NCI-H345 treated with DMSO at 0.1 percent for 48 hours (cell line): Measurements from ENCODE around the gene MOCS3.

Experiments
- DNase-seq: peaks from one replicate; lab custom pipeline; 2025; ENCODE audit not compliant: unreplicated experiment; lab: John Stamatoyannopoulos, UW

MOCS3 gene

DNA sequence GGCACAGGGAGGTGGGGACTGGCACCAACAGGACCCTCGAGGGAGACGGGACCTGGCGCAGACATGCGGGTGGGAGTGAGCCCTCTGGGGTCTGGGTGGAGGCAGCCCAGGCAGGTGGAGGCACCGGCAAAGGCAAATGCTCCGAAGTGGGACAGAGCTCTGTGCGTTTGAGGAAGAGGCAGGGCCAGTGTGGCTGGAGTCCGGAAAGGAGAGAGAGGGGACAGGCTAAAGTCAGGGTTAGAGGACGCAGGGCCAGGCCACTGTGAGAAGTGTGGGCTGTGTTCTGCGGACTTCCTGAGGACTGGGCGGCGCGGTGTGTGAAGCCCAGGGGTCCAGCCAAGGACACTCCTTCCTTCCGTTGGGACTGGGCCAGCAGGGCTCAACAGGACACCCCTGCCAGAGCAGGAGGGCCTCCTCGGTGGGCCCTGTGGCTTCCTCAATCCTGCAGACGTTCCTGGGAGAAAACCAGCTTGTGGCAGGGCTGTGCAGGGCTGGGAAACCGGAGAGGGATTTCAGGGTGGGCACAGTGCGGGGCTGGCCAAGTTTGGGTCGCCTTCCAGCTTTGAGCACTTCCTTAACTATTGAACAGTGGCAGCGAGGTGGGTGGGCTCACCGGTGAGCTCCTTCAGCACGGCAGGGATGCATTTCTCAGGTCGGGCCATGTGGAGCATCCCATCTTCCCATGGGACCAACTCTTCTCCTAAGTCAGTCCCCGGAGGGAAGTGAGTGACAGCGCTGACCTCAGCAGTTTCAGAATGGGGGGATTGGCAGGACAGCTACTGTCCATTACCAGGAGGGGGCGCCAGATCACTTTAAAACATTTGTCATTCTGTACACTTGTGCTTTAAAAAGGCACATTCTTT lies 22.5 kb downstream of the MOCS3 start:
- peak; percentile 44 for DNase-seq

DNA sequence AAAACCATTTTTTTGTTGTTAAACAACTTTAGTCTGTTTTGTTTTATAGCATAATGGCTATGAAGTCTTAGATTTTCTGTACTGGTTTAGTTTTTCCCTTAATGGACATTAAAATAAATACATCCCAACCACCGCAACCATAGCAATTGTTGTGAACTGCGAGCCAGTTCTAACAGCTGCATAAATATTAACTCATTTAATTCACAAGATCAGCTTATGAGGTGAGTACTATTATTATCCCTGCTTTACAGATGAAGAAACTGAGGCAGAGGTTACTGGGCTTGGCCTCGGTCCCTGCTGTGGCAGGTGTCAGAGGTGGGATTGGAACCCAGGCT lies 23.1 kb downstream of the MOCS3 start:
- DNase-seq: no peak

- DNase-seq: peak; percentile 52
These were observed 23.7 kb downstream of the MOCS3 start for GRCh38 chr20:50982363-50982762.

- no peak for DNase-seq
These were observed 24.7 kb downstream of the MOCS3 start for GRCh38 chr20:50983321-50983720.

- peak; percentile 74 for DNase-seq
These were observed 29.0 kb downstream of the MOCS3 start for GRCh38 chr20:50987493-50988210.

DNA sequence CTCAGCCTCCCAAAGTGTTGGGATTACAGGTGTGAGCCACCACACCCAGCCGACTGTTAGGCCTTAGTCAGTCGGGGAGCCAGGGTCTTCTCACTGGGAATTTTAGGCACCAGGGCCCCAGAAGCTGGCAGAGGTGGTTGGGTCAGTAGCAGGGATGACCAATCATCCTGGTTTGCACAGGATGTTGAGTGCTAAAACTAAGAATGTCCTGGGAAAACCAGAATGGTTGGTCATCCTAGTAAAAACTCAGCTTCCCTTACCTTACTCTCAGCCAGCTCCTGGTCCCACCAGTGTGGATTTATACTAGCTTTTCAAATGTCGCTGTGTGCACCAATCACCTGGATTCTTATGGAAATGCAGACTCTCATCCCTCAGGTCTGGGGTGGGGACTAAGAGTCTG lies 32.5 kb downstream of the MOCS3 start:
- DNase-seq: no peak

DNA sequence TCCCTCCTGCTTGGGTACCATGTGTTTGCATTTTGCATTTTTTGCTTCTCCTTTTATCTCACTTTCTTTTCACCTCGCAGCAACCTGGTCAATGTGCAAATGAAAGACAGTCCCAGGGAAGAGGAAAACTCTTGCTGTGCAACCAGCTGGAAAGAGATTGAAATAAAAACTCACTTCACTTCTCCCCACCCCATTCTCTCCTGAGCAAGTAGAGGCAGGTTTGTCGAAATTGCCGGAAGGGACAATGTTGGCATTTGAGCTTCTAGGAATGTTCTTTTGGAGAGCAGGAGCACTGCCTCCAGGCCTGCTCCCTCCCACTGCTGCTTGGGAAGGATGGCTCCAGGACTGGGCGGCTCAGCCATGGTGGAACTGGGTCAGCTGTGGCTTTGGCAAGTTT lies 33.7 kb downstream of the MOCS3 start:
- DNase-seq: no peak

GRCh38 chr20:50992733-50993457 lies 34.3 kb downstream of the MOCS3 start:
- peak; percentile 2 for DNase-seq

GRCh38 chr20:50993876-50994275 lies 35.3 kb downstream of the MOCS3 start:
- DNase-seq: no peak

- no peak for DNase-seq
These were observed 36.9 kb downstream of the MOCS3 start for GRCh38 chr20:50995506-50995905.

GRCh38 chr20:50996901-50997865 lies 38.6 kb downstream of the MOCS3 start:
- no peak for DNase-seq

- DNase-seq: no peak
These were observed 40.7 kb downstream of the MOCS3 start for GRCh38 chr20:50999355-50999754.

DNA sequence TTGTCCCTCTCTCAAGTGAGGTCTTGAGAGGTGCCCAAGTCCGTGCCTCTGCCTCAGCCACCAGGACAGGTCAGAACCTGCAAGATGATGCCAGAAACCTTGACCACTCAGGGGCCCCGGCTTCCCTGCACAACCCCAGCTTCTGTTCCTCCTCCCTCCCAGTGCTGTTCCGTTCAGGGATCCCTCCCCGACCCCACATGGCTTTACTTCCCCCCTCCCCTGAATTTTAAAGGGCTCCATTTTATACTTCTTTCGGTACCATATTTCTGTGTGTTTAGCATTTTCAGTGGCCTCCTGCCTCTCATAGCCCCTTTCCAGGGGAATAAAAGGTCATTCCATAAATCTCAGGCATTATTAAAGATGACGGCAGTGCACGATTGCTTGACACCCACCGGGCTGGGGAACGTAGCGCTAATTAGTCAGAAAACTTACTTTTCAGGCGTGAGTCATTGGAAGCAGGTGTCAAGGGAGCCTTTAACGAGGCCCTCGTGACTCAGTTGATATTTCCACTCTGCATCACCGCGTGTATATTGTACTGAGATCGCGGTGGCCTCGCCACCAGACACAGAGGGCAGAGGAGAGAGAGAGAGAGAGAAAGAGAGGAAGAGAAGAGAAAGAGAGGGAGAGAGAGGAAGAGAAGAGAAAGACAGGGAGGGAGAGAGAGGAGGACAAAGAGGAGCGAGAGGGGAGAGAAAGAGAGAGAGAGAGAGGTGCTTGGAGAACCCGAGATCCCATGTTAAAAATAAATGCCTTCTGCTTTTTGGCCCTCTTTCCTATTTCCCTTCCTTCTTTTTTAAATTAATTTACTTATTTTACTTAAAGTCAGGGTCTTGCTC lies 43.0 kb downstream of the MOCS3 start:
- no peak for DNase-seq

DNA sequence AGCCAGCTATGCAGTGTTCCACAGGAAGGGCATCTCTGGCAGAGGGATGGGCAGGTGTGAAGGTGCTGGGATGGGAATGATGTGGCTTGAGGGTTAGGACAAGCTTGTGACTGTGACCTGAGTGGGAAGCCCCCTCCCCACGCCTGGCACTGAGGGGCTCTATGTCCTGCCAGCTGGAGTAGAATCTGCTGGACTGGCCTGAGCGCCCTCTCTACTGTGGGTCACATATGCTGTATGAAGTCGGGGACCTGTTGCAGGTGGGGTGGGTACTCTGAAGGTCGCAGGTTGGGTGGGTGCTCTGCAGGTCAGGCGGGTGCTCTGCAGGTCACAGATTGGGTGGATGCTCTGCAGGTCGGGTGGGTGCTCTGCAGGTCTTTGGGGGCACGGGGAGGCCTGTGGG lies 44.0 kb downstream of the MOCS3 start:
- no peak for DNase-seq

DNA sequence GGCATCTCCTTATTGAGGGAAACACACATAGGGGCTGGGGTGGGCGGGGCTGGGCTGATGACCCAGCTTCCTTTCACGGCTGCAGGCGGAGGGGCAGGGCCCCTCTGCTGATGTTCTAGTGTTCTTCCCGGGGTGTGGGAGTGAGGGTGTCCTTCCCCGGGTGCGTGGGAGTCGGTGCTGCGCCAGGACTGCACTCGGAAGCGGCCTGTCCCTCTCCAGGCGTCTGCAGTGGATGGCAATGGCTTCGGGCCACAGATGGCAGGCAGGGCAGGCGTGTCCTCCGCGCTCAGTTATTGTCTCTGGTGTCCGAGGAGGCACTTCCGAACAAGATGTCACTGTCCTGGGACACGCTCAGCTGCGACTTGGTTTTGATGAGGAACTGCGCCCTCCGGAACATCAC lies 45.1 kb downstream of the MOCS3 start:
- no peak for DNase-seq

GRCh38 chr20:51004305-51004727 lies 45.7 kb downstream of the MOCS3 start:
- no peak for DNase-seq

DNA sequence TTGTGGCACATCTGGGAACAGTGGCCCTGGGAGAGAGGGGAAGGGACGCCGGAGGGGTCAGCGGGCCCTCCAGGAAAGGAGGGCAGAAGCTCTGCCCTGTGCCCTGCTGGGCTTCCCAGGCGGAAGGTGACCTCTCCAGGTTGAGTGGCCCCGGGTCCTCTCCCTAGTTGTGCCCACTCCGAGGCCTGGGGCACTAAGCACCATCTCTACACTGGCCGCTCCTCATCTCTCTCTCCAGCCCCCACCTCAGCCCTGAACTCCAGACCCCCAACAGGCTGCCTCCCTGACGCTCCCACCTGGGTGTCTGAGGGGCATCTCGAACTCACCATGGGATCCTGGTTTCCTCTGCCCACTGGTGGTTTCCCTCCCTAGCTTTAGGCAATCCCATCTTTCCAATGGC lies 46.2 kb downstream of the MOCS3 start:
- DNase-seq: no peak

- DNase-seq: no peak
These were observed 46.6 kb downstream of the MOCS3 start for GRCh38 chr20:51005214-51005613.

DNA sequence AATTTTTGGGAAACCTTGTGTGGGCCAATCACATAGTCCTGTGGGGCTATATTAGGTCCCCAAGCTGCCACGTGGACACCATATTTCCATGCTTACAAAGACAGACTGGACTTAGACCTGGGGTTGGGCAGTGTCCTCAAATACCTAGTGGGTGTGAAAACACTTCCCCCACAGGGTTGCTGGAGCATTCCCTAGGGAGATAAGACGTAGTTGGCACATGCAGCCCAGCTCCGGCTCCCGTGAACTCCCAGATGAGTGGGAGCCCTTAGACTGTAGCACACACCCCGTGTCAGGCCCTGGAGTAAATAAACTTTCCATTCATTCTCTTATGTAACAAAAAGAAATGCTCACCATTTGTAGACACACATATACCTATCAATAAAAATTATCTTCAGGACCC lies 50.1 kb downstream of the MOCS3 start:
- DNase-seq: no peak
